ENCODE results near the gene PSMD9. TPM values are rescaled to one million over a fixed set of nuclear protein-coding genes. Genes with fewer than 3 reads are reported as not detected.

The PSMD9 gene
- total RNA-seq, 1 experiment from 2014 or later = 64.8 TPM

- ChIA-PET POLR2A (ENCODE audit: unreplicated experiment) (no interaction called here), CTCF (interaction anchor here (0.6 kb wide), 1 partner anchor 10 kb away, joined by 3 read pairs; no protein-coding TSS in a partner anchor)
- Histone ChIP-seq H3K9me3 (ENCODE audit: insufficient read depth, low read depth) (no peaks in the 10 kb centered on the region; the same call in 1 of the 2 replicates), H3K27me3 (ENCODE audit: insufficient read depth, low read depth) (no peaks in the 10 kb centered on the region), H3K36me3 (ENCODE audit: low read depth) (no peaks in the 10 kb centered on the region), H3K4me1 (replicated peaks; ENCODE audit: insufficient read depth) (no peaks in the 10 kb centered on the region), H3K9me2 (ENCODE audit: insufficient read depth) (no peaks in the 10 kb centered on the region), H4K20me1 (ENCODE audit: insufficient read depth) (no peaks in the 10 kb centered on the region), H3K27ac (no peak overlapping the region), H3F3A (ENCODE audit: insufficient read depth, low read depth) (no peaks in the 10 kb centered on the region), H3K4me3 (no peak overlapping the region), H3K79me2 (ENCODE audit: low read depth) (no peaks in the 10 kb centered on the region), H2AFZ (no peak overlapping the region), H3K4me2 (no peak overlapping the region)
- no TSS peak for BruUV-seq (replicated peaks)
- intact Hi-C loops (cut with micrococcal nuclease; ENCODE audit: unreplicated experiment) = no loop called here
- DNase-seq = no peak
- TF ChIP-seq CTCF (conservative IDR thresholded peaks at IDR 0.05) (no peak), EZH2 (IDR thresholded peaks at IDR 0.05; ENCODE audit: low read depth) (no peak)
Measured at GRCh38 chr12:121942145-121942718, 53.6 kb downstream of the PSMD9 start.

GRCh38 chr12:121943926-121944325 is 55.3 kb downstream of the PSMD9 start:
- Histone ChIP-seq H3K9me3 (ENCODE audit: insufficient read depth, low read depth) (no peaks in the 10 kb centered on the region; the same call in 1 of the 2 replicates), H3K4me2 (no peak overlapping the region), H3F3A (ENCODE audit: insufficient read depth, low read depth) (no peaks in the 10 kb centered on the region), H3K27ac (no peak overlapping the region), H3K27me3 (ENCODE audit: insufficient read depth, low read depth) (no peaks in the 10 kb centered on the region), H3K36me3 (ENCODE audit: low read depth) (no peaks in the 10 kb centered on the region), H3K79me2 (ENCODE audit: low read depth) (no peaks in the 10 kb centered on the region), H4K20me1 (ENCODE audit: insufficient read depth) (no peaks in the 10 kb centered on the region), H3K4me1 (replicated peaks; ENCODE audit: insufficient read depth) (no peaks in the 10 kb centered on the region), H3K4me3 (no peak overlapping the region), H2AFZ (no peak overlapping the region), H3K9me2 (ENCODE audit: insufficient read depth) (no peaks in the 10 kb centered on the region)
- TF ChIP-seq EZH2 (IDR thresholded peaks at IDR 0.05; ENCODE audit: low read depth) = no peak
- TF ChIP-seq CTCF (conservative IDR thresholded peaks at IDR 0.05) = no peak
- intact Hi-C loops (cut with micrococcal nuclease; ENCODE audit: unreplicated experiment) = no loop called here
- ChIA-PET POLR2A (ENCODE audit: unreplicated experiment) (no interaction called here), CTCF (no interaction called here)
- no peak for DNase-seq
- BruUV-seq (replicated peaks) = no TSS peak

GRCh38 chr12:121946313-121947025 is 57.9 kb downstream of the PSMD9 start:
- TF ChIP-seq EZH2 (IDR thresholded peaks at IDR 0.05; ENCODE audit: low read depth) = no peak
- TF ChIP-seq CTCF (conservative IDR thresholded peaks at IDR 0.05) = no peak
- H2AFZ ChIP-seq = no peak overlapping the region
- ChIA-PET CTCF (no interaction called here), POLR2A (ENCODE audit: unreplicated experiment) (interaction anchor here (0.6 kb wide), 1 partner anchor 581 kb away, joined by 6 read pairs; the partner anchor contains the start of genes KNTC1 and RSRC2)
- no peak overlapping the region for H3K27ac ChIP-seq
- H3K36me3 ChIP-seq (ENCODE audit: low read depth) = no peaks in the 10 kb centered on the region
- no peaks in the 10 kb centered on the region for H3K79me2 ChIP-seq (ENCODE audit: low read depth)
- H3K9me3 ChIP-seq (ENCODE audit: insufficient read depth, low read depth) = no peaks in the 10 kb centered on the region; the same call in 1 of the 2 replicates
- no peaks in the 10 kb centered on the region for H3K27me3 ChIP-seq (ENCODE audit: insufficient read depth, low read depth)
- H3K4me3 ChIP-seq = no peak overlapping the region
- H3K4me2 ChIP-seq = no peak overlapping the region
- H4K20me1 ChIP-seq (ENCODE audit: insufficient read depth) = no peaks in the 10 kb centered on the region
- no peak for DNase-seq
- BruUV-seq (replicated peaks) = no TSS peak
- no peaks in the 10 kb centered on the region for H3K9me2 ChIP-seq (ENCODE audit: insufficient read depth)
- H3K4me1 ChIP-seq (replicated peaks; ENCODE audit: insufficient read depth) = no peaks in the 10 kb centered on the region
- H3F3A ChIP-seq (ENCODE audit: insufficient read depth, low read depth) = 0 out of 2 replicates have a peak, but pooled peaks cover 3% of the 10 kb centered on the region
- intact Hi-C loops (cut with micrococcal nuclease; ENCODE audit: unreplicated experiment) = no loop called here
